A673 (cell line): ENCODE data around the gene ERICH6.

Source experiments
- CTCF ChIP-seq: fragments of 300-800, 200-600 bp; sonication (generic); conservative IDR thresholded peaks from 2 replicates; pipeline ENCODE4 v1.5.1; 2017; ENCODE audit warnings: low read depth, mild to moderate bottlenecking, antibody characterized with exemption, low read length, moderate library complexity, mixed read lengths
- EZH2 ChIP-seq: fragments of 200-600 bp; sonication (generic); IDR thresholded peaks from 2 replicates; pipeline ENCODE4 v1.6.1; 2017; ENCODE audit warnings: borderline replicate concordance, low read depth, mild to moderate bottlenecking, mixed read lengths, antibody characterized with exemption, low read length; ENCODE audit not compliant: poor library complexity, severe bottlenecking

GRCh38 chr3:150748684-150749047 lies 44.9 kb upstream of the ERICH6 start:
- TF ChIP-seq CTCF = no peak
- TF ChIP-seq EZH2 = no peak
